HS-27A (cell line): Measurements from ENCODE around the gene GRID1.
"Not testable (repeated sequence)": the region's sequence is repeated elsewhere in the genome, so short reads cannot be mapped to it uniquely, and the experiment has no call there.

Source experiments
- DNase-seq: peaks from one replicate; pipeline ENCODE4 v3.0.0-alpha.2; 2012; ENCODE audit warnings: low read depth, missing footprints

GRID1 gene

GRCh38 chr10:86033581-86033980, 333.0 kb downstream of the GRID1 start:
- no peak for DNase-seq

GRCh38 chr10:86032087-86032486, 334.5 kb downstream of the GRID1 start:
- DNase-seq = not testable (repeated sequence)

GRCh38 chr10:86030312-86030711, 336.3 kb downstream of the GRID1 start:
- no peak for DNase-seq

GRCh38 chr10:86027346-86027745, 339.2 kb downstream of the GRID1 start:
- no peak for DNase-seq

GRCh38 chr10:86025509-86025908, 341.1 kb downstream of the GRID1 start:
- DNase-seq = no peak

- DNase-seq = no peak
Observed at GRCh38 chr10:86024281-86025041, 342.1 kb downstream of the GRID1 start.

- DNase-seq = no peak
Observed at GRCh38 chr10:86023931-86024280, 342.7 kb downstream of the GRID1 start.

GRCh38 chr10:86023336-86023735, 343.3 kb downstream of the GRID1 start:
- DNase-seq = no peak

- no peak for DNase-seq
Observed at GRCh38 chr10:86022906-86023305, 343.7 kb downstream of the GRID1 start.

- DNase-seq = no peak
Observed at GRCh38 chr10:86020134-86020533, 346.5 kb downstream of the GRID1 start.

GRCh38 chr10:86019141-86019540, 347.5 kb downstream of the GRID1 start:
- no peak for DNase-seq

GRCh38 chr10:86018735-86019058, 347.9 kb downstream of the GRID1 start:
- no peak for DNase-seq

GRCh38 chr10:86017841-86018734, 348.5 kb downstream of the GRID1 start:
- no peak for DNase-seq

GRCh38 chr10:86013568-86013967, 353.0 kb downstream of the GRID1 start:
- no peak for DNase-seq

GRCh38 chr10:86007171-86007570, 359.4 kb downstream of the GRID1 start:
- DNase-seq = no peak

GRCh38 chr10:86004337-86004736, 362.3 kb downstream of the GRID1 start:
- DNase-seq = no peak

GRCh38 chr10:86003201-86003621, 363.4 kb downstream of the GRID1 start:
- DNase-seq = no peak

- no peak for DNase-seq
Observed at GRCh38 chr10:86001521-86001920, 365.1 kb downstream of the GRID1 start.

- DNase-seq = no peak
Observed at GRCh38 chr10:85997544-85997943, 369.1 kb downstream of the GRID1 start.

- no peak for DNase-seq
Observed at GRCh38 chr10:85995791-85996190, 370.8 kb downstream of the GRID1 start.

- no peak for DNase-seq
Observed at GRCh38 chr10:85993840-85994507, 372.6 kb downstream of the GRID1 start.

- DNase-seq = no peak
Observed at GRCh38 chr10:85993140-85993539, 373.5 kb downstream of the GRID1 start.

GRCh38 chr10:85992324-85992723, 374.3 kb downstream of the GRID1 start:
- DNase-seq = no peak
